Keratinocyte (primary cell): ENCODE results near the gene RIN3.

Experiments
- CTCF ChIP-seq, 3 experiments: IDR thresholded peaks in 1 of 3; conservative IDR thresholded peaks in 1 of 3; optimal IDR thresholded peaks in 1 of 3; 2 replicates in 2 of 3; 3 replicates in 1 of 3; pipeline versions ENCODE3 to v1.5.1; 2011; ENCODE audit warnings: low read length in 3 of 3, mild to moderate bottlenecking in 3 of 3, moderate library complexity in 2 of 3, control low read depth in 1 of 3, inconsistent platforms in 1 of 3; ENCODE audit not compliant: insufficient read depth in 2 of 3; ENCODE audit errors: extremely low read depth in 1 of 3
- EZH2 ChIP-seq: IDR thresholded peaks from one replicate; pipeline ENCODE4 v1.6.1; 2012; ENCODE audit warnings: inconsistent platforms, mild to moderate bottlenecking, low read length, moderate library complexity

- no peak for TF ChIP-seq CTCF (optimal IDR thresholded peaks at IDR 0.05 in 1 of 3, IDR thresholded peaks at IDR 0.05 in 1 of 3, conservative IDR thresholded peaks at IDR 0.05 in 1 of 3; ENCODE audit: extremely low read depth in 1 of 3, insufficient read depth in 2 of 3, low read length in 3 of 3)
- TF ChIP-seq EZH2, result no peak
Measured at GRCh38 chr14:92572050-92572449, 58.5 kb downstream of the RIN3 start.
